Measurements from ENCODE around the gene ELK1. TPM values are rescaled to one million over a fixed set of nuclear protein-coding genes. Genes with fewer than 3 reads are reported as not detected.

The ELK1 gene
- total RNA-seq, 1 experiment from 2014 or later: 57.0 TPM

DNA sequence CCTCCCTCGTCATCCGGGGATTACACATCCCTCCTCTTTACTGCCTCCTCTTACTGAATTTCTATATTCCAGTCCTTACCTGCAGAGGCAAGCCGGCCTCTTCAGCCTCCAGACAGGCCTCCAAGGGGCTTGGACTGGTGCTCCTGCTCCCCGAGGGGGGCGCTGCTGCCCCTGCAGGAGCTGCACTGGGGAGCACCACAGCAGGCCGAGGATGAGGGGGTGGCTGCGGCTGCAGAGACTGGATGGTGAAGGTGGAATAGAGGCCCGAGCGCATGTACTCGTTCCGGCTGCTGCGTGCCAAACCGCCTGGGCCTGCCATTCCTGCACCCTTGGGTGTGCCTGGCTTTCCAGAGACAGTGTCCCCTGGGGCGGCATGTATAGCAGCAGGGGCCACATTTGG, 11.5 kb downstream of the ELK1 start:
- H3K27me3 ChIP-seq (ENCODE audit: insufficient read depth, low read length): no peaks in the 10 kb centered on the region
- TF ChIP-seq FOSL1 (IDR thresholded peaks at IDR 0.05; ENCODE audit: low read depth) (no peak), ZBTB33 (IDR thresholded peaks at IDR 0.05; ENCODE audit: extremely low read depth, insufficient replicate concordance, low read length) (no peak), RAD21 (IDR thresholded peaks at IDR 0.05; ENCODE audit: low read depth) (no peak), ZFX (IDR thresholded peaks at IDR 0.05) (no peak), JUND (IDR thresholded peaks at IDR 0.05) (no peak)
- TF ChIP-seq, protein P1, sequence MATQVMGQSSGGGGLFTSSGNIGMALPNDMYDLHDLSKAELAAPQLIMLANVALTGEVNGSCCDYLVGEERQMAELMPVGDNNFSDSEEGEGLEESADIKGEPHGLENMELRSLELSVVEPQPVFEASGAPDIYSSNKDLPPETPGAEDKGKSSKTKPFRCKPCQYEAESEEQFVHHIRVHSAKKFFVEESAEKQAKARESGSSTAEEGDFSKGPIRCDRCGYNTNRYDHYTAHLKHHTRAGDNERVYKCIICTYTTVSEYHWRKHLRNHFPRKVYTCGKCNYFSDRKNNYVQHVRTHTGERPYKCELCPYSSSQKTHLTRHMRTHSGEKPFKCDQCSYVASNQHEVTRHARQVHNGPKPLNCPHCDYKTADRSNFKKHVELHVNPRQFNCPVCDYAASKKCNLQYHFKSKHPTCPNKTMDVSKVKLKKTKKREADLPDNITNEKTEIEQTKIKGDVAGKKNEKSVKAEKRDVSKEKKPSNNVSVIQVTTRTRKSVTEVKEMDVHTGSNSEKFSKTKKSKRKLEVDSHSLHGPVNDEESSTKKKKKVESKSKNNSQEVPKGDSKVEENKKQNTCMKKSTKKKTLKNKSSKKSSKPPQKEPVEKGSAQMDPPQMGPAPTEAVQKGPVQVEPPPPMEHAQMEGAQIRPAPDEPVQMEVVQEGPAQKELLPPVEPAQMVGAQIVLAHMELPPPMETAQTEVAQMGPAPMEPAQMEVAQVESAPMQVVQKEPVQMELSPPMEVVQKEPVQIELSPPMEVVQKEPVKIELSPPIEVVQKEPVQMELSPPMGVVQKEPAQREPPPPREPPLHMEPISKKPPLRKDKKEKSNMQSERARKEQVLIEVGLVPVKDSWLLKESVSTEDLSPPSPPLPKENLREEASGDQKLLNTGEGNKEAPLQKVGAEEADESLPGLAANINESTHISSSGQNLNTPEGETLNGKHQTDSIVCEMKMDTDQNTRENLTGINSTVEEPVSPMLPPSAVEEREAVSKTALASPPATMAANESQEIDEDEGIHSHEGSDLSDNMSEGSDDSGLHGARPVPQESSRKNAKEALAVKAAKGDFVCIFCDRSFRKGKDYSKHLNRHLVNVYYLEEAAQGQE (IDR thresholded peaks at IDR 0.05; ENCODE audit: low read depth): no peak
- H3K4me3 ChIP-seq (replicated peaks in 1 of 2; ENCODE audit: low read depth in 1 of 2, low read length in 2 of 2): no peak overlapping the region
- peaks cover 4 to 10% of the 10 kb centered on the region in 2 experiments; a peak in 3 of 4 replicates for H3K36me3 ChIP-seq (ENCODE audit: control insufficient read depth in 1 of 2, insufficient read depth in 2 of 2, low read length in 2 of 2)
- no TSS peak for BruUV-seq (replicated peaks)
- no peak overlapping the region for H3K27ac ChIP-seq (ENCODE audit: low read depth, low read length)
- no peak overlapping the region for H3K9ac ChIP-seq (ENCODE audit: low read length)
- H3K9me2 ChIP-seq (ENCODE audit: insufficient read depth): no peaks in the 10 kb centered on the region
- RAD21 ChIA-PET (ENCODE audit: low non-redundant PET in 1 of 2, low total read pairs in 2 of 2, uncharacterized antibody in 2 of 2, unreplicated experiment in 2 of 2): no interaction called here
- no peaks in the 10 kb centered on the region for H3K4me1 ChIP-seq (ENCODE audit: control insufficient read depth in 1 of 2, insufficient read depth in 2 of 2, low read length in 2 of 2)
- CTCF ChIA-PET: no interaction called here
- POLR2A ChIA-PET: no interaction called here
- DNase-seq (ENCODE audit: low read depth, low spot score): no peak
- no peaks in the 10 kb centered on the region for H4K20me1 ChIP-seq (ENCODE audit: insufficient read depth)
- intact Hi-C loops (cut with micrococcal nuclease): no loop called here
- peaks cover 7% of the 10 kb centered on the region for H3K79me2 ChIP-seq (ENCODE audit: insufficient read depth, low read length)
- H3K9me3 ChIP-seq (ENCODE audit: control insufficient read depth in 1 of 2, insufficient read depth in 1 of 2, low read depth in 1 of 2, low read length in 2 of 2): no peaks in the 10 kb centered on the region
- no peak overlapping the region for H2AFZ ChIP-seq (ENCODE audit: low read depth, low read length, poor library complexity, severe bottlenecking)
- no peak overlapping the region for H3K4me2 ChIP-seq (ENCODE audit: low read length)
- ATAC-seq: no peak
